T47D (cell line): ENCODE results near the gene VTA1.
"Not testable (repeated sequence)": the region's sequence is repeated elsewhere in the genome, so short reads cannot be mapped to it uniquely, and the experiment has no call there.

Experiments
- DNase-seq, 2 experiments: peaks; one replicate each; pipeline versions ENCODE4 v3.0.0 to v3.0.0-alpha.2; 2011 to 2012; ENCODE audit warnings: low read depth in 1 of 2, low spot score in 1 of 2
- JUND ChIP-seq: IDR thresholded peaks from 2 replicates; pipeline ENCODE4 v1.6.1; 2012; ENCODE audit warnings: low read depth
- in situ Hi-C: cut with HindIII; loops from 2 replicates; pipeline ENCODE4 v1.10.0; 2016; ENCODE audit warnings: low sequenced_read_pairs, low pct_unique_long_range_greater_than_20kb

The VTA1 gene

DNA sequence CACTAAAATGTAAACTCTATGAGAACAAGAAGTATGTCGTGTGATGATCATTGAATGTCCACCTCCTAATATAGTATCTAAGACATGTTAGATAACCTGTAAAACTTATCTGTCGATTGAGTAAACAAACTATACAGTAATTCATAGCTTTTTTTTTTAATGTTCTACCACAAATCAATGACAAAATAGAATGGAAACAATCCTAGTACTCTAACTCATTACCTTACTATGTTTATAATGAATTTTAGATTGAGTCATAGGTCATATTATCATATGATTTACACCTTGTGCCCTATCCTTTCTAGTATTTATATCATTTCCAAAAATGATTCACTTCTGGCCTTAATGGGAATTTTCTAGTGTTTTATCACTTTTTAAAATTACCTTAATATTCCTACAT is 6.1 kb downstream of the VTA1 start:
- no peak for DNase-seq
- in situ Hi-C loops, result no loop called here
- no peak for TF ChIP-seq JUND

GRCh38 chr6:142154336-142154735 is 7.3 kb downstream of the VTA1 start:
- DNase-seq, result no peak
- no peak for TF ChIP-seq JUND
- in situ Hi-C loops, result no loop called here

DNA sequence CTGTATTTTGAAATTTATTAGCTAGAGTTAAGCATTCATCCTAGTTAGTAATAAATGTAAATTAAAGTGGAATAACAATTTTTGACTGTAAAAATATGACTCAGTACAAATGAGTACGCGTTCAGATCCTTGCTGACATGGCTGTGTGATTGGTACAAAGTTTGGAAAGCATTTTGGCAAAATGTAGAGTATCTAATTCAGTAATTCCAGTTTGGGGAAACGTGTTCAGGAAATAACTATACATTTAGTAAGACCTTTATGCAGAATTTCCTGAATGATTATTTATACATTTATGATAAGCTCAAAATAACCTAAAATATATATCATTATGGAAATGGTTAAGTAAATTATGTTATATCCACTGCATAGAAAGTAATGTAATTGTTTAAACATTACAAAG is 8.0 kb downstream of the VTA1 start:
- in situ Hi-C loops, result no loop called here

DNA sequence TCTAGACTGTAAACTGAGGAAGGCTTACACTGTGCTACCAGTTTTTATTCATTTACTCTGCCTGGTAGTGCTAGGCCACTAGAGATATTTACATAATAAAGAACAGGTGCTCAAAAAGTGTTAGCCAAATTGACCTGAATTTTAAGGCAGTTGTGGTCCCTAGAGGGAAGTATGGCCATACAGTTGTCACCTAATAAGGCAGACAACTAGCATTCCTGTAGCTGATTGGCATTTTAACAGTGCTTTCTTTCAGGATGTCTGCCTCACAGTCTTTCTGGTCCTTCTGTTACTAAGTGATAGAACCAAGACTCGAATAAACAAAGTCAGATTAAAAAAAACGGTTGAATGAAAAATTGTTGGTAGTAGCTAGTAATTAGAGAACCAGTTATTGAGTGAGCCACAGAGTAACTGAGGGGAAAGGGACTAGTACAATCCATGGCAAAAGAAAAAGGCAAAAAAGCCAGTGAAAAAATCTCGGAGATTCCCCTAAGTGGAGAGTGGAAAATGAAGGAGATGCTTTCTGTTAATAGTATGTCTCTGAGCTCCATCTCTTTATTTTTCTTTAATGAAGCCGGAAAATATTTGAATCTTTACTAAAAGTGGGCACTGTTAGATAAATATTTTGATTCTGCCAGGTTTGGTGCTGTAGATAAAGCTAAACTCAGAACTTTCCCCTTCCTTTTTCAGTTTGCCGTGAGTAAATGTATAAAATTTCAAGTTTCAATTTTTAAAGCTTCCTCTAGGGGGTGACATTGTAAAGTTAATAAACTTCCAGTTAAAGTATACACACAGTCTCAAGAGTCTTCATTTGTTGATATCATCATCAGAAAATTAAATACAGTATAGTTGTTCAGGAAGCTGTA is 9.1 kb downstream of the VTA1 start:
- no peak for TF ChIP-seq JUND
- in situ Hi-C loops, result no loop called here
- peak; percentile 4 to 20 for DNase-seq

More for the DNA sequence above, 8.0 kb downstream of the VTA1 start:
- no peak for DNase-seq
- no peak for TF ChIP-seq JUND

- in situ Hi-C loops, DNase-seq: not testable (repeated sequence)
Observed at GRCh38 chr6:142156758-142157068, 9.7 kb downstream of the VTA1 start.

GRCh38 chr6:142162780-142163179 is 15.7 kb downstream of the VTA1 start:
- no peak for DNase-seq
- no peak for TF ChIP-seq JUND
- in situ Hi-C loops, result no loop called here

DNA sequence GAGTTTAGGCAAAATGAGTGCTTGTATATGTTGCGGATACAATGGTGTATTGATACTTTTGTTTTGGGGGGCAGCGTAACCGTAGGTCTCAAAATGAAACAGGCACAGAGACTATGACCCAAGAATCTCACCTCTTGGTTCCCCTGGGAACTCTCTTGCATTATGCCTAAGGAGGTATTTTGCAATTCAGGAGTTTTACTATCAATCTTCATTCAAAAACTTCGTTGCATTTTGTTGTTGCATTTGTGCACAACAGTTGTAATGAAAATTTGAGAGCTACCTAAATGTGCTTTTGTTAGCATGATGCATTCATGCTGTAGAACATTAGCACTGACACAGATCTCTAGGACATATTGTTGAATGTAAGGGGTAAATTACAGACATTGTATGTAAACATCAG is 18.2 kb downstream of the VTA1 start:
- no peak for DNase-seq
- in situ Hi-C loops, result no loop called here

DNA sequence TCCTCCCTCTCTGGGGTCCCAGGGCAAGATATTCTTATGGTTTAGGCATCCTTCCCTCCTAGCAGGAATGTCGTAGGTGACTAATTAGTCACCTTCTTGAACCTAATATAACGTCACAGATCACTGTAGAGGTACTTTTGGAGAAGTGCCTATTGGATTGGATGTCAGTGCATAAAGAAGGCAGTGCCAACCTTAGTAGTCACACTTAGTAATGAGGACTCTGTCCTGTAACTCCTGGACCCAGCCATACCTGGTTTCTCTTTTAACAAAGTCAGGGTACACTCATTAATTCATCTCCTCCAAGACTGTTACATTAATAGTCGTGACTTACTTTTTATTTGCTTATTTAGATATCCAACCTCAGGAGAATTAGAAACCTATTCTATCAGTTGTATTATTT is 20.0 kb downstream of the VTA1 start:
- in situ Hi-C loops, result no loop called here
- no peak for TF ChIP-seq JUND
- no peak for DNase-seq

More for the DNA sequence above, 18.2 kb downstream of the VTA1 start:
- no peak for TF ChIP-seq JUND

GRCh38 chr6:142167486-142167885 is 20.4 kb downstream of the VTA1 start:
- in situ Hi-C loops, result no loop called here
- TF ChIP-seq JUND, result no peak
- DNase-seq, result no peak

DNA sequence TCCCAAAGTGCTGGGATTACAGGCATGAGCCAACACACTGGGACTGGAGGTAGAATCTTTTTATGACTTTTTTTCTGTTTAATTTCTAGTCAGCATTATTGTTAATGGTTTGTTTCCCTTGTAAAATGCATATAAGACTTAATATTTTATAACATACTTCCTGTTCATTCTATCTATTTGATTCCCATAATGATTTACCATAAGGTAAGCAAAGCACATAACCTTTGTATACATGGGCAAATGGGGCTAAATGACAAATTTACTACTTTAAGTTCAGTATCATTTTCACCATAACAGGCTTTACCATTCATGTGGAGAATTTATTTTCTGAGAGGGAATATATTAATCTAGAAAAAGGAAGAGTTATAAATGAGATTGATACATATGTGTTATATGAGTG is 24.3 kb downstream of the VTA1 start:
- DNase-seq, result no peak
- in situ Hi-C loops, result no loop called here
- TF ChIP-seq JUND, result no peak

DNA sequence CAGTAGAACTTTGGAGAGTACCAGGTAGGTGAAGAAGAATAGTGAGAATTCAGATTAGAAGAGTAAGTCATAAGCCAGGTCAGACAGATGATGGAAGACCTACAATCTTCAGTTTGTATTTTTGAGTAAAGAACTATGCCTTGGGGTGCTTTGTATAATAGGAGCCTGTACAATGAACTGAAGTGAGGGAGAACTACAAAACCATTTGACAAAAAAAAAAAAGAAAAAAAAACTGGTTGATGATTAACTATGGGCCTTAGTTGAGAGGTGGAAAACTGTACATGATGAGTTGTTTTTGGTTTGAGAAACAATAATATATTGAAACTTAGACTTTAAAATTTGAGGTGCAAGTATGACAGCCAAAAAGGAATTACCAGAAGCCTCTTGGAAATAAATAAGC is 25.7 kb downstream of the VTA1 start:
- no peak for DNase-seq
- in situ Hi-C loops, result no loop called here
- TF ChIP-seq JUND, result no peak

DNA sequence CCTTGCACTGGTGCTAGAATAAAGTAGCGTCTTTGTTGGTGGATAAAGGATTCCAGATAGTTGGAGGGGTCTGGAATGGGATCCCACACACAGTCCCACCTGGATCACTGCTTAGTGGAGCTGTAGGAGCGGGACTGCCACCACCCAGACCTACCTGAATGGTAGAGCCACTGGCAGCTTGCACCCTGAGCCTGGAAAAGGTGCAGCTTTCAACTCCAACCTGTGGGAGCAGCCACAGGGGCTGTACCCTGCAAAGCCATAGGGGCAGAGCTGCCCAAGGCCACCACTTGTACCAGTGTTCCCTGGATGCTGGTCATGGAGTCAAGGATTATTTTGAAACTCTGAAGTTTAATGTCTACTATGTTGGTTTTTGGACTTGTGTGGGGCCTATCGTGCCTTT is 26.9 kb downstream of the VTA1 start:
- no peak for DNase-seq
- no peak for TF ChIP-seq JUND
- in situ Hi-C loops, result no loop called here

DNA sequence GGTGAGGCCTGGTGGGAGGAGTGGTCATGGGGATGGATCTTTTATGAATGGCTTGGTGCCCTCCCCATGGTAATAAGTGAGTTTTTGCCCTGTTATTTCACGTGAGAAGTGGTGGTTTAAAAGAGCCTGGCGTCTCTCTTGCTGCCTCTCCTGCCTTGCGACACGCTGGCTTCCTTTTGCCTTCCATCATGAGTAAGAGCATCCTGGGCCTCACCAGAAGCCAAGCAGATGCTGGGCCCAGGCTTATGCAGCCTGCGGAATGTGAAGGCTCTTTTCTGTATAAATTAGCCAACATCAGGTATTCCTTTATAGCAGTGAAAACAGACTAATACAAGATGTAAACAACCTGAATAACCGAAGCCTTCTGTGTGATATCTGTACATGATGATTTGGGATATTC is 27.6 kb downstream of the VTA1 start:
- no peak for TF ChIP-seq JUND
- in situ Hi-C loops, result no loop called here
- no peak for DNase-seq

- no peak for TF ChIP-seq JUND
- DNase-seq, result no peak
- in situ Hi-C loops, result no loop called here
Observed at GRCh38 chr6:142178129-142178528, 31.1 kb downstream of the VTA1 start.
